Prostate gland (tissue), 2 donors: ENCODE results near the gene MICU1. TPM values are rescaled to one million over a fixed set of nuclear protein-coding genes. Genes with fewer than 3 reads are reported as not detected.

Source experiments
- DNase-seq: peaks from one replicate; pipeline ENCODE4 v3.0.0-alpha.2; 2019; ENCODE audit warnings: low spot score
- H3K27ac ChIP-seq, 2 donors: fragments of 200-600 bp; sonication (generic); 2 replicates each; pipeline ENCODE4 v1.5.1; 2017 to 2019
- H3K27me3 ChIP-seq: fragments of 200-600 bp; sonication (generic); replicated peaks from 2 replicates; pipeline ENCODE4 v1.5.1; 2019; ENCODE audit not compliant: insufficient read depth
- H3K36me3 ChIP-seq, 2 donors: fragments of 200-600 bp; sonication (generic); 1 replicate in 1 of 2; 2 replicates in 1 of 2; pipeline versions ENCODE4 v1.5.1 to v1.8.1; 2017 to 2019
- H3K4me1 ChIP-seq: fragments of 200-600 bp; sonication (generic); replicated peaks from 2 replicates; pipeline ENCODE4 v1.5.1; 2019
- H3K4me3 ChIP-seq, 2 donors: fragments of 200-600 bp; sonication (generic); 2 replicates each; pipeline ENCODE4 v1.5.1; 2017 to 2019
- H3K9me3 ChIP-seq: fragments of 200-600 bp; sonication (generic); 2 replicates; pipeline ENCODE4 v1.5.1; 2017
- POLR2A ChIP-seq: fragments of 450-650 bp; IDR thresholded peaks from one replicate; pipeline ENCODE4 v1.6.1; 2016; ENCODE audit warnings: antibody characterized with exemption, mild to moderate bottlenecking
- POLR2AphosphoS5 ChIP-seq: sonication (generic); formaldehyde crosslinking; IDR thresholded peaks from one replicate; pipeline ENCODE4 v1.6.1; 2017; ENCODE audit warnings: antibody characterized with exemption
- WGBS: methylation state at CpG from one replicate; pipeline ENCODE4 v1.1.5; 2018; 5-methylcytosine and 5-hydroxymethylcytosine counted together
- intact Hi-C: fragments of 100-400 bp; cut with DNase I; formaldehyde crosslinking; loops from one replicate; pipeline ENCODE4 v1.14.2; 2022
- total RNA-seq, 2 donors: library from RNA; depleted of rRNA; stranded (reverse); fragments of >200 nt; gene quantifications; one replicate each; pipeline ENCODE4 v1.1.0, GENCODE V29; 2016
- TF ChIP-seq, protein P1 (sequence below), 4 experiments: fragments of 200-600 bp in 2 of 4; fragments of 450-650 bp in 2 of 4; sonication (generic) in 2 of 4; IDR thresholded peaks; 1 replicate in 3 of 4; 2 replicates in 1 of 4; pipeline ENCODE4 v1.5.1; 2016 to 2019; ENCODE audit warnings: antibody characterized with exemption in 4 of 4, mild to moderate bottlenecking in 2 of 4, moderate library complexity in 2 of 4

The MICU1 gene
- total RNA-seq, 2 donors from 2014 or later = 41.0 to 42.0 TPM

DNA sequence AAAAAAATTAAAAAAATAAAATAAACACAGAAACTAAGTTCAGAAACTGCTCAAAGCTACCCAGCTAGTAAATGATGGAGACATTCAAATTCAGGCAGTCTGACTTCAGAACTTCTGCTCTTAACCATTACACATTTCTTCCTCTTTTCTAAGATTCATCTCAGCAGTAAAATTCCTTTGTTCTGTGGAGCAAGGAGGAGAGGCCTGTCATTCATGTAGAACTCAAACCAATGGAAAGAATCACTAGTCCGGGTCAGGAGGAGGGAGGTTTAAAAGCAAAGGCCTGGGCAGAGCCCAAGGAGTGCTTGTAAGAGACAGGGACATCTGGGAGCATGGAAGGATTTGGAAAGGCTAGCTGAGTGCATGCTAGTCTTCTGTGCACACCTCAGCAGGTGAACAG is 233.3 kb downstream of the MICU1 start:
- Histone ChIP-seq H3K27ac (no peak overlapping the region), H3K4me3 (no peak overlapping the region), H3K36me3 (no peaks in the 10 kb centered on the region), H3K27me3 (no peaks in the 10 kb centered on the region), H3K4me1 (no peaks in the 10 kb centered on the region), H3K9me3 (no peaks in the 10 kb centered on the region)
- no peak for TF ChIP-seq POLR2AphosphoS5
- no peak for TF ChIP-seq POLR2A
- TF ChIP-seq, protein P1, sequence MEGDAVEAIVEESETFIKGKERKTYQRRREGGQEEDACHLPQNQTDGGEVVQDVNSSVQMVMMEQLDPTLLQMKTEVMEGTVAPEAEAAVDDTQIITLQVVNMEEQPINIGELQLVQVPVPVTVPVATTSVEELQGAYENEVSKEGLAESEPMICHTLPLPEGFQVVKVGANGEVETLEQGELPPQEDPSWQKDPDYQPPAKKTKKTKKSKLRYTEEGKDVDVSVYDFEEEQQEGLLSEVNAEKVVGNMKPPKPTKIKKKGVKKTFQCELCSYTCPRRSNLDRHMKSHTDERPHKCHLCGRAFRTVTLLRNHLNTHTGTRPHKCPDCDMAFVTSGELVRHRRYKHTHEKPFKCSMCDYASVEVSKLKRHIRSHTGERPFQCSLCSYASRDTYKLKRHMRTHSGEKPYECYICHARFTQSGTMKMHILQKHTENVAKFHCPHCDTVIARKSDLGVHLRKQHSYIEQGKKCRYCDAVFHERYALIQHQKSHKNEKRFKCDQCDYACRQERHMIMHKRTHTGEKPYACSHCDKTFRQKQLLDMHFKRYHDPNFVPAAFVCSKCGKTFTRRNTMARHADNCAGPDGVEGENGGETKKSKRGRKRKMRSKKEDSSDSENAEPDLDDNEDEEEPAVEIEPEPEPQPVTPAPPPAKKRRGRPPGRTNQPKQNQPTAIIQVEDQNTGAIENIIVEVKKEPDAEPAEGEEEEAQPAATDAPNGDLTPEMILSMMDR (IDR thresholded peaks at IDR 0.05) = no peak
- DNase-seq = no peak
- 83% methylated on average over 1 of the region's 1 CpG for WGBS
- intact Hi-C loops = no loop called here

- Histone ChIP-seq H3K36me3 (no peaks in the 10 kb centered on the region), H3K27ac (no peak overlapping the region), H3K9me3 (no peaks in the 10 kb centered on the region), H3K27me3 (no peaks in the 10 kb centered on the region), H3K4me1 (no peaks in the 10 kb centered on the region), H3K4me3 (no peak overlapping the region)
- intact Hi-C loops = no loop called here
- WGBS = 97% methylated on average over 2 of the region's 2 CpGs
- TF ChIP-seq, protein P1 (IDR thresholded peaks at IDR 0.05) = no peak
- TF ChIP-seq POLR2A (no peak), POLR2AphosphoS5 (no peak)
- DNase-seq = no peak
These were observed 235.1 kb downstream of the MICU1 start for GRCh38 chr10:72390764-72391163.

DNA sequence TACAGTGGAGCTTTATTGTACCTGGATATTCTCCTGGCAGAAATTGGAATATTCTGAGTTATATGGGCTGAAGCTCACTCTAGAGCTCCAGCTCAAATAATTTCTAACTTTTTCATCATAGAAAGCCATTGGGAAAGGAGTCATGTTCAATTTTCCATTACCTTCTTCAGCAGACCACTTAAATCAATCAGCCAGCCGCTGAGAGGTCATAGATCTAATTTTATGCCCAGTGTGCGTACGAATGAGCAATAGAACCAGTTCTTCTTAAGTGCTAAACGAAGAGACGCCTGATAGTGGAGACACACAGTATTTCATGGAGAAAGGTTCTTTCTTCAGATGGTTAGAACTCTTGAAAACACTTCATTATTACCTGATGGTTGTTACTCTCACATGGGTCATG is 236.2 kb downstream of the MICU1 start:
- intact Hi-C loops = no loop called here
- TF ChIP-seq, protein P1 (IDR thresholded peaks at IDR 0.05) = no peak
- TF ChIP-seq POLR2AphosphoS5 = no peak
- no peak for TF ChIP-seq POLR2A
- Histone ChIP-seq H3K27ac (no peak overlapping the region), H3K36me3 (no peaks in the 10 kb centered on the region), H3K4me1 (no peaks in the 10 kb centered on the region), H3K9me3 (no peaks in the 10 kb centered on the region), H3K4me3 (no peak overlapping the region), H3K27me3 (no peaks in the 10 kb centered on the region)
- 95% methylated on average over 5 of the region's 5 CpGs for WGBS
- no peak for DNase-seq

- WGBS = 88% methylated on average over 1 of the region's 1 CpG
- H3K4me3 ChIP-seq = no peak overlapping the region
- no peak overlapping the region for H3K27ac ChIP-seq
- H3K36me3 ChIP-seq = no peaks in the 10 kb centered on the region
- H3K4me1 ChIP-seq = no peaks in the 10 kb centered on the region
- intact Hi-C loops = no loop called here
- DNase-seq = no peak
- no peak for TF ChIP-seq POLR2AphosphoS5
- no peak for TF ChIP-seq POLR2A
- TF ChIP-seq, protein P1 (IDR thresholded peaks at IDR 0.05) = no peak
- H3K27me3 ChIP-seq = no peaks in the 10 kb centered on the region
- H3K9me3 ChIP-seq = no peaks in the 10 kb centered on the region
These were observed 236.9 kb downstream of the MICU1 start for GRCh38 chr10:72389014-72389413.

- no peak overlapping the region for H3K27ac ChIP-seq
- no peaks in the 10 kb centered on the region for H3K36me3 ChIP-seq
- DNase-seq = no peak
- intact Hi-C loops = no loop called here
- H3K9me3 ChIP-seq = no peaks in the 10 kb centered on the region
- no peaks in the 10 kb centered on the region for H3K4me1 ChIP-seq
- WGBS = 96% methylated on average over 5 of the region's 5 CpGs
- H3K27me3 ChIP-seq = no peaks in the 10 kb centered on the region
- no peak for TF ChIP-seq POLR2A
- TF ChIP-seq POLR2AphosphoS5 = no peak
- H3K4me3 ChIP-seq = no peak overlapping the region
These were observed 237.8 kb downstream of the MICU1 start for GRCh38 chr10:72388062-72388461.
